Panc1 (cell line): ENCODE results near the gene EXOC6B.

Source experiments
- CTCF ChIP-seq: fragments of 450-650 bp; IDR thresholded peaks from 2 replicates; pipeline ENCODE4 v1.5.1; 2017; ENCODE audit warnings: mild to moderate bottlenecking
- POLR2AphosphoS5 ChIP-seq: IDR thresholded peaks from 2 replicates; pipeline ENCODE4 v1.6.1; 2012; ENCODE audit warnings: mild to moderate bottlenecking, low read depth, low read length, moderate library complexity
- SIN3A ChIP-seq: IDR thresholded peaks from 2 replicates; pipeline ENCODE4 v1.6.1; 2012; ENCODE audit warnings: low read depth, mild to moderate bottlenecking, low read length, moderate library complexity, borderline replicate concordance; ENCODE audit not compliant: insufficient read depth
- TCF7L2 ChIP-seq: IDR thresholded peaks from 2 replicates; pipeline ENCODE4 v1.6.1; 2011; ENCODE audit warnings: mild to moderate bottlenecking, low read depth, low read length, inconsistent platforms

- TF ChIP-seq TCF7L2 (no peak), CTCF (no peak), SIN3A (no peak), POLR2AphosphoS5 (no peak)
Measured at GRCh38 chr2:72128059-72128842, 697.6 kb downstream of the EXOC6B start.
